NOMO-1 (cell line): ENCODE measurements around the gene TRAF2.
"Not testable (repeated sequence)": the region's sequence is repeated elsewhere in the genome, so short reads cannot be mapped to it uniquely, and the experiment has no call there.

Experiments used
- DNase-seq, 2 experiments: peaks; one replicate each; lab custom pipeline; 2025; ENCODE audit not compliant: unreplicated experiment in 2 of 2; lab: John Stamatoyannopoulos, UW

Gene TRAF2, protein sequence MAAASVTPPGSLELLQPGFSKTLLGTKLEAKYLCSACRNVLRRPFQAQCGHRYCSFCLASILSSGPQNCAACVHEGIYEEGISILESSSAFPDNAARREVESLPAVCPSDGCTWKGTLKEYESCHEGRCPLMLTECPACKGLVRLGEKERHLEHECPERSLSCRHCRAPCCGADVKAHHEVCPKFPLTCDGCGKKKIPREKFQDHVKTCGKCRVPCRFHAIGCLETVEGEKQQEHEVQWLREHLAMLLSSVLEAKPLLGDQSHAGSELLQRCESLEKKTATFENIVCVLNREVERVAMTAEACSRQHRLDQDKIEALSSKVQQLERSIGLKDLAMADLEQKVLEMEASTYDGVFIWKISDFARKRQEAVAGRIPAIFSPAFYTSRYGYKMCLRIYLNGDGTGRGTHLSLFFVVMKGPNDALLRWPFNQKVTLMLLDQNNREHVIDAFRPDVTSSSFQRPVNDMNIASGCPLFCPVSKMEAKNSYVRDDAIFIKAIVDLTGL

GRCh38 chr9:136885950-136886578 is at the start of gene TRAF2:
TSS of gene TRAF2 (plus strand) at chr9:136886516. CDS start at chr9:136898741, 12,225 bp downstream.
- DNase-seq: peak; percentile 99 to 100

GRCh38 chr9:136837146-136837855 is 49.0 kb upstream of the TRAF2 start:
- no peak for DNase-seq

- DNase-seq: not testable (repeated sequence)
These were observed 48.4 kb upstream of the TRAF2 start for GRCh38 chr9:136837856-136838277.

- DNase-seq: no peak
These were observed 47.7 kb upstream of the TRAF2 start for GRCh38 chr9:136838314-136839228.

DNA sequence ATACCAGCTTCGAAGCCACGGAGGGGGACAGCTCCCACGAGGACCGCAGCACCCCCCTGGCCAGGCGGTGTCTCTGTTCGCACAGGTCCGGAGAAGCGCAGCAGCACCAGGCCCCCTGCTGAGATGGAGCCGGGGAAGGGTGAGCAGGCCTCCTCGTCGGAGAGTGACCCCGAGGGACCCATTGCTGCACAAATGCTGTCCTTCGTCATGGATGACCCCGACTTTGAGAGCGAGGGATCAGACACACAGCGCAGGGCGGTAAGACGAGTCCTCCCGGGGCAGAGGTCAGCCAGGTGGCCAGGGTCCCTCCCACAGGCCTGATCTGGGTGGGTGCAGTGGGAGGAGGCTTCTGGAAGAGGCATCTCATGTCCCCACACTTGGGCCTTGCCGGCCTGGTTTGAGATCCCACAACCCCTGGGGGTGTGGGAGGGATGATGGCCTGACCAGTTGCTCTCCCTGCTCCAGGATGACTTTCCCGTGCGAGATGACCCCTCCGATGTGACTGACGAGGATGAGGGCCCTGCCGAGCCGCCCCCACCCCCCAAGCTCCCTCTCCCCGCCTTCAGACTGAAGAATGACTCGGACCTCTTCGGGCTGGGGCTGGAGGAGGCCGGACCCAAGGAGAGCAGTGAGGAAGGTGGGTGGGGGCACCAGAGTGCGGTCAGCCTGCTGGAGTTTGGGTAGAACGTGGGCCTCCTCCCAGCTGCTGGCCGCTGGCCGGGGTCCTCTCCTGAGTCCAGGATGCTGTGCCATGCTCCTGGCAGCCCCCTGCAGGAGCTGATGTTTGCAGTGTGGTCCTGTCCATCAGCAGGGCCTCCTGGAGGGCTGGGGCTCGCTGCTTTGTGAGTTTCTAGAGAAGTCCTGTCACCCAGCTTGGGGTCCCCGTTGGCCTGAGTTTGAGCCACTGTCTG is 46.8 kb upstream of the TRAF2 start:
- DNase-seq: no peak

- DNase-seq: no peak
These were observed 46.0 kb upstream of the TRAF2 start for GRCh38 chr9:136840140-136840876.

DNA sequence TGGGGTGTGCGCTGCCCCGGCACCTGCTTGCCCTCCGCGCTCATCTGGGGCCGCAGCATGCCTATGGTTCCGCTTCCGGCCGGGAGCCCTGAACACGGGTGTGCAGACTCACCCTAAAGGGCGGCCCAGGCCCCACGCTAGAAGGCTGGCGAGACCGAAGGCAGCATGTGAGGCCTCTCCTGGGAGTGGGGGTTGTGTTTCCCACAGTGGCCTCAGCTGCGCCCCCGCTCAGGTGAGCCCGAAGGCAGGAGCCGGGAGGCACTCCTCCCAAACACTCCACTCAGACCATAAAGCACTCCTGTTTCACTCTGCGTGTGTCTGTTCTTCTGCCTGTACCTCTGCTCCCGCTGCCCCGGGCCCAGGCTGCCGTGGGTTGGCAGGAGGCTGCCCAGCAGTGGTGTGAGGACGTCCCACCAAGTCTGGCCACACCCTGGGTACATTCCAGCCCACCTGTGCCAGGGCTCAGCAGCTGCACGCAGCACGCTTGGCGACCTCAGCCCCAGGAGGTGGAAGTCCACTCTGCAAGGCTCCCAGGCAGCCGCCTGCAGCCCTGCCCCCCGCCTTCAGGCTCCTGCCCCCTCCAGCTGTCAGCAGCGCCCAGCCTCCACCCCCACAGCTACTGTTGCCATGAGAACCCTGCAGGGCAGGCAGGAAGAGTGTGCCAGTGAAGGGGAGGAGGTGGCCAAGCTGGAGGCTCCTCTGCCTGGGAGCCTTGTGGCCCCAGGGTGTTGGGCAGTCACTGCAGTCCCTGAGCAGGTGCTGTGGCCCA is 45.3 kb upstream of the TRAF2 start:
- no peak for DNase-seq

DNA sequence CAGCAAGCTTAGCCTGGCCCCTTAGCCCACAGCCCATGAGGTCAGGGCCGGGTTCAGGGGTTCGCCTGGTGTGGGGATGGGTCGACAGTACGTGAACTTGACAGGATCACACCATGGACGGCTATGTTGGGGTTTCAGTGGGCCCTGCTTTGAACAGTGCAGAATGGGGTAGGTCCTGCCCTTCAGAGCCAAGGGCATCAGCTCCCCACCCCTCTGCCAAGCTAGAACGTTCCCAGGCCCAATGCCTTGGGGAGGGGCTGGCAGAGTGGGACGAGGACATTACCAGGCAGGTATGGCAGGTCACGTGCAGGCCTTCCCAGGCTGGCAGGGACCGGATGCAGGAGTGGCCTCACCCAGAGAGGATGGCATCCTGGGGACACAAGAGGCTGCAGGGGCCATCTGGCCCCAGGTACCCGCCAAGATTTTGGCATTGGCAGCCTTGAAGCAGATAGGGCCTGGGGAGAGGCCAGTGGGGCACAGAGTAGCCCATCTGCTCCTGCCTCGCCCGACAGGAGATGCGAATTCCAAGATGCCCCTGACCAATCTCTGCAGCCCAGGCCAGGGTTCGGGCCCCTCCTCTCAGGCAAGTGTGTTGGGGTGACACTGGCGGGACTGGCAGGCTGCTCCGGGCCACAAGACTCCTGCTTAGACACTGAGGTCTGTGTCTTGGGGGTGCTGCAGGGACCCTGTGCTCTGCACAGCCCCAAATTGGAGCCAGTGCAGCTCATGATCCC is 44.5 kb upstream of the TRAF2 start:
- not testable (repeated sequence) for DNase-seq

- DNase-seq: peak; percentile 76 to 83
These were observed 43.9 kb upstream of the TRAF2 start, which contains the start of gene AJM1 for GRCh38 chr9:136842380-136842948. TSS of gene AJM1 (plus strand) at chr9:136842478. CDS start at chr9:136844415, 1,937 bp downstream.

GRCh38 chr9:136843159-136843800 is 43.0 kb upstream of the TRAF2 start:
- DNase-seq: not testable (repeated sequence)

DNA sequence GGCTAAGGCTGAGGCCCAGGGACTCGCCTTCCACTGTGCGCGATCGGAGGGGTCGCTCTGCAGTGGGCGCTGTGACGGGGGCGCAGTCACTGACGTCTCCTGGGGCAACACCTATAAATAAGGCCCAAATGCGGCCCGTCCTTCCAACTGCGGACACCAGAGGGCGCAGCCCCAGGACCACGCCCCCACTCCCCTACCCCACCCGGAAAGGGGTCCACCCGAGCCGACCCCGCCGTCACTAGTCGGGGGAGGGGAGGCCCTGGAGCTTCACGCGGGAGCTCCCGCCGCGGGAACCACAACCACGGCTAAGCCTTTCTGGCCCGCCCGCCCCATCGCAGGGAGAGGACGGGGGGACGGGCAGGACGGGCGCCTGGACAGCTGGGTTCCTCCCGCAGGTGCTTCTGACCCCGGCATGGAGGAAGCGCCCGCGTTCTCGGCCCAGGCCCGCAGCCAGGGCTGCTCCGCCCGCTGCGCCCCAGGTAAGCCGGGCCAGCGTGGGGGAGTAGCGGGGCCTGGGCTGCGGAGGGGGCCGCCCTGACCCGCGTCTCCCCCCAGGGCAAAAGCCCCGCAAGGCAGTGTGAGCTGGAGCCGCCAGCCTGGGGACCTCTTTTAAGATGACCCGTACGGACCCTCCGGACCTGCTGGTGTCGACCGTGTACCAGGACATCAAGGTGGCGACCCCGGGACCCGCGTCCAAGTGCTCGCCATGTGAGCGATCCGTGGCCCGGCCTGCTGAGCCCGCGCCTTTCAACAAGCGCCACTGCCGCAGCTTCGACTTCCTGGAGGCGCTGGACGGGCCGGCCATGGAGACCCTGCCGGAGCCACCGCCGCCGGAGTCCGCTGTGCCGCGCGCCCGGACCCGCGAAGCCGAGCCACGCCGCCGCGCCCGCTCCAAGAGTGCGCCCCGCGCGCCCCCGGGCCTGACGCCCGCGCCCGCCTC is 42.2 kb upstream of the TRAF2 start:
- DNase-seq: peak; percentile 15 to 16

GRCh38 chr9:136844761-136845464 is 41.4 kb upstream of the TRAF2 start:
- DNase-seq: no peak

- DNase-seq: no peak
These were observed 40.7 kb upstream of the TRAF2 start for GRCh38 chr9:136845465-136846260.
